ENCODE measurements around the gene MRI1.
A peak's percentile ranks its signal among the peaks of the same experiment; 100 is the strongest.
"Not testable (repeated sequence)": the region's sequence is repeated elsewhere in the genome, so short reads cannot be mapped to it uniquely, and the experiment has no call there.

Gene MRI1

DNA sequence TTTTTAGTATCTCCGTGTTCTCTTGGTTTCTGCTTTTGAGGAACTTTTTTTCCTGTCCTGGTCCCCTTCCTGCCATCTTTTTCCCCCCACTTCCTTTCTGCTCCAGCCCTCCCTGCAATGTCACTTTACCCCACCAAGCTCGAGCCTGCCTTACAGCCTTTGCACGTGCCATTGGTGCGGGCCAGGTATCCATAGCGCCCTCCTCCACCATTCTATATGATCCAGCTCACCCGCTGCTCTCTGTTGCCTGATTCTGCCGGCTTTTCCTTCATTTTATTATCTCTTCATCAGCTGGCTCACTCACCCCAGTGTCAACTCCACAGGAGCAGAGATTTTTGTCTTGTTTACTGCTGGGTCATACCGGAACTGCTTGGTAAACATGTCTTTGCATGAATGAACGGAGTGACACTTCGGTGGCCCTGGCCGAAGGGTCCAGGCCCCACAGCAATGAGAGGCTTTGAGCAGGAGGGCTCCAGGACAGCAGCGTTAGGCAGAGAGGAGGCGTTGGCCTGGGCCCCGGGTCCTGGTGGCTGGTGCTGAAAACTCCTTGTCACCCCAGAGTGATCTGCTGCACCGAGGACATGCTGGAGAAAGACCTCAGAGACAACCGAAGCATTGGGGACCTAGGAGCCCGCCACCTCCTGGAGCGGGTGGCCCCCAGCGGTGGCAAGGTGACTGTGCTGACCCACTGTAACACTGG, 1.2 kb downstream of the MRI1 start:
- peak overlapping the region; percentile 80 to 84 for H3K4me3 Mint-ChIP-seq
- no peaks in the 10 kb centered on the region for H3K27me3 Mint-ChIP-seq

DNA sequence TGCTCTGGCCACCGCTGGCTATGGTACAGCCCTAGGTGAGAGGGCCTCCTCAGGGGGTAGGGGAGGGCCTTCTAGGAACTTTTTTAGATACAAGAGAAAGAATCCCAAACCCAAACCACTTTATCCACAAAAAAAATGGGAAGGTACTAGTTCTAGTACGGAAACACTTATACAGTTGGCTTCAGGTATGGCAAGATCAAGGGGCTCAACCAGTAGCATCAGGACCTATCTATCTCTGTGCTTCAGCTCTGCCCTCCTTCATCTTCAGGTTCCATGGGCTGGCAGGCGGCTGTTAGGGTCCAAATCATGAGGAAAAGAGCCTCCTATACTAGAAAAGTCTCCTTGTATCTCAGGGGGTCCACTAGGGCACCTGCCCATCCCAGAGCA, 1.8 kb downstream of the MRI1 start:
- H3K27me3 Mint-ChIP-seq, result no peaks in the 10 kb centered on the region
- H3K4me3 Mint-ChIP-seq, result peak overlapping the region; percentile 80 to 84
- DNase-seq (no peak), ATAC-seq (replicated peaks) (no peak)
- H3K9me3 Mint-ChIP-seq, result no peaks in the 10 kb centered on the region
- peaks cover 39% of the 10 kb centered on the region for H3K36me3 Mint-ChIP-seq (ENCODE audit: insufficient read depth)
- H3K27ac Mint-ChIP-seq, result peak overlapping the region; percentile 87 to 93
- peaks cover 10 to 13% of the 10 kb centered on the region in 2 donors for H3K4me1 Mint-ChIP-seq (ENCODE audit: low read depth in 2 of 2)

More for the DNA sequence above, 1.2 kb downstream of the MRI1 start:
- Mint-ChIP-seq H3K9me3 (no peaks in the 10 kb centered on the region), H3K4me1 (ENCODE audit: low read depth in 2 of 2) (peaks cover 10 to 13% of the 10 kb centered on the region in 2 donors), H3K36me3 (ENCODE audit: insufficient read depth) (peaks cover 43% of the 10 kb centered on the region), H3K27ac (peak overlapping the region; percentile 87 to 93)
- ATAC-seq (replicated peaks) (no peak), DNase-seq (no peak)

DNA sequence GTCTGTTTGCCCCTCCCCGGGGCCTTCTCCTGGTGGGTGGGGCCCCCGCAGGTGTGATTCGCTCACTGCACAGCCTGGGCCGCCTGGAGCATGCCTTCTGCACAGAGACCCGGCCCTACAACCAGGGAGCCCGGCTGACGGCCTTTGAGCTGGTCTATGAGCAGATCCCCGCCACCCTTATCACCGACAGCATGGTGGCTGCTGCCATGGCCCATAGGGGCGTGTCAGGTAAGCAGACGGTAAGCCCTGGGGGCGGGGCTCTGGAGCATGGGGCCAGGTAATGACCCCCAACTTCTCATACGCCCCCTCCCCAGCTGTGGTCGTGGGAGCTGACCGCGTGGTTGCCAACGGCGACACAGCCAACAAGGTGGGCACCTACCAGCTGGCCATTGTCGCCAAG, 4.2 kb downstream of the MRI1 start:
- DNase-seq (no peak), ATAC-seq (replicated peaks) (no peak)
- no peak overlapping the region for H3K4me3 Mint-ChIP-seq
- H3K4me1 Mint-ChIP-seq (ENCODE audit: low read depth in 2 of 2), result peaks cover 7 to 13% of the 10 kb centered on the region in 2 donors
- peak overlapping the region in 1 of 2 donors; percentile 23 for H3K27ac Mint-ChIP-seq
- H3K9me3 Mint-ChIP-seq, result no peaks in the 10 kb centered on the region
- H3K27me3 Mint-ChIP-seq, result no peaks in the 10 kb centered on the region
- peaks cover 35% of the 10 kb centered on the region for H3K36me3 Mint-ChIP-seq (ENCODE audit: insufficient read depth)

DNA sequence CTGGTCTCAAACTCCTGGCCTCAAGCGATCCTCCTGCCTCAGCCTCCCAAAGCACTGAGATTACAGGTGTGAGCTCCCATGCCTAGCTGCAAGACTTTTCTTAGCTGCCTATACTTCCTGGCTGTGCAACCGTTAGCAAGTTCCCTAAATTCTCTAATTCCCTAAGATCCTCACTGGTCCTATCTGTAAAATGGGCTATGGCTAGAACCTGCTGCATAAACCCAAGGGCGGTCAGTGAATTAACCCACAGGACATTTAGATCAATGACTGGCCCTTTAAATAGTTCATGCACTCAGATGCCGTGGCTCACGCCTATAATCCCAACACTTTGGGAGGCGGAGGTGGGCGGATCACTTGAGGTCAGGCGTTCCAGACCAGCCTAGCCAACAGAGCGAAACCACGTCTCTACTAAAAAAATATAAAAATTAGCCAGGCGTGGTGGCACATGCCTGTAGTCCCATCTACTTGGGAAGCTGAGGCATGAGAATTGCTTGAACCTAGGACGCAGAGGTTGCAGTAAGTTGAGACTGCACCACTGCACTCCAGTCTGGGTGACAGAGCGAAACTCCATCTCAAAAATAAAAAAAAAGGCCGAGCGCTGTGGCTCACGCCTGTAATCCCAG, 5.8 kb downstream of the MRI1 start:
- Mint-ChIP-seq H3K9me3 (no peaks in the 10 kb centered on the region), H3K27me3 (no peaks in the 10 kb centered on the region), H3K27ac (no peak overlapping the region), H3K4me3 (no peak overlapping the region), H3K4me1 (ENCODE audit: low read depth in 2 of 2) (peaks cover 17 to 20% of the 10 kb centered on the region in 2 donors), H3K36me3 (ENCODE audit: insufficient read depth) (peaks cover 45% of the 10 kb centered on the region)
- DNase-seq, result no peak
- ATAC-seq (replicated peaks), result no peak

DNA sequence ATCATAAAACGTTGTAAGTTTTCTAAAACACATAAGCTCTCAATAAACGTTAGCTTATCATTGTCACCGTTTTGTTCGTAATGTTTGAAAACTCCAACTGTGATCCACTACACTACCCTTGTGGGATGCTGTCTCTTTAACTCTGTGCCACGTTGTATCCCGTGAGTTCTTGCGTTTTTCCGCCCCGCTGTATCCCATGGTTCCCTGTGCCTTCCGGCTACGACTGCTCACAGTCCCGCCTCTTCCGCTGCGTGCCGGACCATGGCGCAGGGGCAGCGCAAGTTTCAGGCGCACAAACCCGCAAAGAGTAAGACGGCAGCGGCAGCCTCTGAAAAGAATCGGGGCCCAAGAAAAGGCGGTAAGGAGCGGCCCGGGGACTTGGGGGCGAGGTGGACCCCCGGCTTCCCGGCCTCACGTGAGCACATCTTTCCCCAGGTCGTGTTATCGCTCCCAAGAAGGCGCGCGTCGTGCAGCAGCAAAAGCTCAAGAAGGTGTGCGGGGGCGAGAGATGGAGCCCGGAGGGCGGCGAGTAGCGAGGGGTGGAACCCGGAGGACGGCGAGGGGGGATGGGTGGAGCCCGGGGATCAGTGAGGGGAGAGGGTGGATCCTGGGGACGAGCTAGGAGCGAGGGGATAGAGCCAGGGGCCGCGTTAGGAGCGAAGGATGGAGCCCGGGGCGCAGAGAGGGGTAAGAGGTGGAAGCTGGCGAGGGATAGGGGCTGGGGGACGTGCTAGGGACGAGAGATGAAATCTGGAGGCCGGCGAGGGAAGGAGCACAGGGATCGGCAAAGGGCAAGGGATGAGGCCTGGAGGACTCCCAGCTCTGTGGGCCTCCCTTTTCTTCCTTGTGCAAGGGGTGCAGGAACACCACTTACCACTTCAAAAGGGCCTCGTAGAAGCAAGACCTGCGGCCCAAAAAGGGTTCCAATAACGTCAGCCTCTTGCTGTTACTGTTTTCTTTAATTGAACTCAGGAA, 10.2 kb downstream of the MRI1 start, which contains the start of gene C19orf53:
Gene C19orf53 (plus strand): TSS at position 240 of the 975 bp plus-strand sequence. CDS start 22 bp downstream, at position 262.
- DNase-seq (peak; percentile 80 to 81 (median 80)), ATAC-seq (replicated peaks) (peak; percentile 99)
- H3K36me3 Mint-ChIP-seq (ENCODE audit: insufficient read depth), result peaks cover 56% of the 10 kb centered on the region
- peak within 1 kb of the TSS; percentile 99 for H3K4me3 Mint-ChIP-seq
- peaks cover 27 to 33% of the 10 kb centered on the region in 2 donors for H3K4me1 Mint-ChIP-seq (ENCODE audit: low read depth in 2 of 2)
- peak within 1 kb of the TSS; percentile 95 to 97 for H3K27ac Mint-ChIP-seq
- no peaks in the 10 kb centered on the region for H3K27me3 Mint-ChIP-seq
- no peaks in the 10 kb centered on the region for H3K9me3 Mint-ChIP-seq

DNA sequence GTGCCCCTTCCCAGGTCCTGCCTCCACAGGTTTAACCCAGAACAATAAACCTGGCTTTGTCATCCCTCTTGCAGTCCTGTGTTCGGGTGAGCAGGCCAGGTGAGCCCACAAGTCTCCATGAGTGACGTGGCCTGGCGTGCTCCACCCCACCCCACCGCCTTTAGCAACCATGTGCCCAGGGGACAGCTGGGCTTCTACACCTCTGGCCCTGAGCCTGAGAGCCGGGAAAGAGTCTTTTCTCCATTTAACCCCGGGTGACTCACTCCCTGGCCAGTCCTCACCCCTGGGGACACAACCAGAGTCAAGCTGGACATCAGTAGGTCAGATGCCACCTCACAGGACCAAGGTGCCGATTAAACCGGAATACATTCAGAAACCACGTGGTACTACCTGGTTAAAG, 14.1 kb downstream of the MRI1 start:
- ATAC-seq (replicated peaks), result no peak
- peaks cover 39% of the 10 kb centered on the region for H3K36me3 Mint-ChIP-seq (ENCODE audit: insufficient read depth)

DNA sequence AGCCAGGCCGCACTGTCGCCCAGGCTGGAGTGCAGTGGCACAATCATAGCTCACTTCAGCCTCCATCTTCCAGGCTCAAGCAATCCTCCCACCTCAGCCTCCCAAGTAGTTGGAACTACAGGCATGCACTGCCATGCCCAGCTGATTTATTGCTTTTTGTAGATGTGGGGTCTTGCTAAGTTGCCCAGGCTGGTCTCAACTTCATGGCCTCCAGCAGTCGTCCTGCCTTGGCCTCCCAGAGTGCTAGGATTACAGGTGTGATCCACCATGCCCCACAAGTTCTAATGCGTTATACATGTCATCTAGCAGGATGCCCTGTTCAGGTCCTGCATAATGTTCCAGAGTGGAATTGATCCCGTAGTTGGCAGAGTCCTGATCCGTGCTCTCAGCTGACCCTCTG, 14.5 kb downstream of the MRI1 start:
- no peaks in the 10 kb centered on the region for H3K9me3 Mint-ChIP-seq
- no peaks in the 10 kb centered on the region for H3K27me3 Mint-ChIP-seq
- peaks cover 27 to 33% of the 10 kb centered on the region in 2 donors for H3K4me1 Mint-ChIP-seq (ENCODE audit: low read depth in 2 of 2)
- no peak overlapping the region for H3K27ac Mint-ChIP-seq
- H3K4me3 Mint-ChIP-seq, result no peak overlapping the region
- DNase-seq, result no peak
- H3K36me3 Mint-ChIP-seq (ENCODE audit: insufficient read depth), result peaks cover 39% of the 10 kb centered on the region
- no peak for ATAC-seq (replicated peaks)

More for the DNA sequence above, 14.1 kb downstream of the MRI1 start:
- Mint-ChIP-seq H3K27ac (no peak overlapping the region), H3K4me3 (no peak overlapping the region), H3K9me3 (no peaks in the 10 kb centered on the region), H3K4me1 (ENCODE audit: low read depth in 2 of 2) (peaks cover 27 to 33% of the 10 kb centered on the region in 2 donors), H3K27me3 (no peaks in the 10 kb centered on the region)
- DNase-seq, result no peak

DNA sequence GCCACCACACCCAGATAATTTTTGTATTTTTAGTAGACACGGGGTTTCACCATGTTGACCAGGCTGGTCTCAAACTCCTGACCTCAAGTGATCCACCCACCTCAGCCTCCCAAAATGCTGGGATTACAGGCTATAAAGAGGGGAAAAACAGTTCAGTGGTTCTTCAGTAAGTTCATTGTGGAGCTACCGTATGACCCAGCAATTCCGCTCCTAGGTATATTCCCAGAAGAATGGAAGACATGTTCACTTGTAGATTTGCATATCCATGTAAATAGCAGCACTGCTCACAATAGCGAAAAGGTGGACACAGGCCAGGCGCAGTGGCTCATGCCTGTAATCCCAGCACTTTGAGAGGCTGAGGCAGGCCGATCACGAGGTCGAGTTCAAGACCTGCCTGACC, 15.5 kb downstream of the MRI1 start:
- not testable (repeated sequence) for H3K9me3 Mint-ChIP-seq; ATAC-seq (replicated peaks); H3K4me3 Mint-ChIP-seq; H3K27ac Mint-ChIP-seq; H3K27me3 Mint-ChIP-seq; DNase-seq
- Mint-ChIP-seq H3K36me3 (ENCODE audit: insufficient read depth) (peaks cover 31% of the 10 kb centered on the region), H3K4me1 (ENCODE audit: low read depth in 2 of 2) (peaks cover 22 to 28% of the 10 kb centered on the region in 2 donors)

DNA sequence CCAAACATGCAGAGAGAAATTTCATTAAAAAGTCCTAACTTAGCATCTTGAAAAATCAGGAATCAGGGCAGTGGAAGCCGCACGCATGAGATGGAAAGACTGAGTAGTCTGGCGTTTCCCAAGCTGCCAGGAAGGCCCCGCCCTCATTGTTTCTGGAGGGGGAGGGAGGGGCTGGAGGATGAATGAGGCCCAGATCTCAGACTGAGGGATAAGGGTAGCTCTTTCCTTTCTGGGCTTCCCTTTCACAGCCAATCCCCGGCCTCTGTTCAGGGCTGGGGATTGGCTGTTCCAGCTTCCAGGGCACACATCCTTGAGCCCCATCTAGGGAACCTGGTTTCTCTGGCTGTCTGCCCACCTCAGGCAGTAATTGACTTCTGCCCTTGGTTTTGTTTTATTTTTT, 17.2 kb downstream of the MRI1 start:
- H3K9me3 Mint-ChIP-seq, result no peaks in the 10 kb centered on the region
- H3K27ac Mint-ChIP-seq, result no peak overlapping the region
- DNase-seq, result no peak
- no peak for ATAC-seq (replicated peaks)
- no peaks in the 10 kb centered on the region for H3K27me3 Mint-ChIP-seq
- H3K4me1 Mint-ChIP-seq (ENCODE audit: low read depth in 2 of 2), result peaks cover 12 to 16% of the 10 kb centered on the region in 2 donors
- H3K4me3 Mint-ChIP-seq, result no peak overlapping the region
- peaks cover 25% of the 10 kb centered on the region for H3K36me3 Mint-ChIP-seq (ENCODE audit: insufficient read depth)

DNA sequence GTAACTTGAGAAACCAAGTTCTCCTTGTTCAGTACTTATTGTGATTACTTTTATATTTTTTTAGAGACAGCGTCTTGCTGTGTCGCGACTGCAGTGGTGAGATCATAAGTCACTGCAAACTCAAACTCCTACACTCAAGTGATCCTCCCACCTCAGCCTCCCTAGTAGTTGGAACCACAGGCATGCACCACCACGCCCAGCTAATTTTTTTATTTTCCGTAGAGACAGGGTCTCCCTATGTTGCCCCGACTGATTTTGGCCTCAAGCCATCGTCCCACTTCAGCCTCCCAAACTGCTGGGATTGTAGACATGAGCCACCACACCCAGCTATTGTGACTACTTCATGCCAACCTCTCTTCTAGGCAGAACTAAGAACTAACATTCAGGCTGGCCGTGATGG, 18.2 kb downstream of the MRI1 start:
- peaks cover 25% of the 10 kb centered on the region for H3K36me3 Mint-ChIP-seq (ENCODE audit: insufficient read depth)
- H3K27me3 Mint-ChIP-seq, result no peaks in the 10 kb centered on the region
- no peak for DNase-seq
- ATAC-seq (replicated peaks), result no peak
- H3K4me3 Mint-ChIP-seq, result no peak overlapping the region
- peaks cover 9 to 16% of the 10 kb centered on the region in 2 donors for H3K4me1 Mint-ChIP-seq (ENCODE audit: low read depth in 2 of 2)
- no peak overlapping the region for H3K27ac Mint-ChIP-seq
- H3K9me3 Mint-ChIP-seq, result no peaks in the 10 kb centered on the region

DNA sequence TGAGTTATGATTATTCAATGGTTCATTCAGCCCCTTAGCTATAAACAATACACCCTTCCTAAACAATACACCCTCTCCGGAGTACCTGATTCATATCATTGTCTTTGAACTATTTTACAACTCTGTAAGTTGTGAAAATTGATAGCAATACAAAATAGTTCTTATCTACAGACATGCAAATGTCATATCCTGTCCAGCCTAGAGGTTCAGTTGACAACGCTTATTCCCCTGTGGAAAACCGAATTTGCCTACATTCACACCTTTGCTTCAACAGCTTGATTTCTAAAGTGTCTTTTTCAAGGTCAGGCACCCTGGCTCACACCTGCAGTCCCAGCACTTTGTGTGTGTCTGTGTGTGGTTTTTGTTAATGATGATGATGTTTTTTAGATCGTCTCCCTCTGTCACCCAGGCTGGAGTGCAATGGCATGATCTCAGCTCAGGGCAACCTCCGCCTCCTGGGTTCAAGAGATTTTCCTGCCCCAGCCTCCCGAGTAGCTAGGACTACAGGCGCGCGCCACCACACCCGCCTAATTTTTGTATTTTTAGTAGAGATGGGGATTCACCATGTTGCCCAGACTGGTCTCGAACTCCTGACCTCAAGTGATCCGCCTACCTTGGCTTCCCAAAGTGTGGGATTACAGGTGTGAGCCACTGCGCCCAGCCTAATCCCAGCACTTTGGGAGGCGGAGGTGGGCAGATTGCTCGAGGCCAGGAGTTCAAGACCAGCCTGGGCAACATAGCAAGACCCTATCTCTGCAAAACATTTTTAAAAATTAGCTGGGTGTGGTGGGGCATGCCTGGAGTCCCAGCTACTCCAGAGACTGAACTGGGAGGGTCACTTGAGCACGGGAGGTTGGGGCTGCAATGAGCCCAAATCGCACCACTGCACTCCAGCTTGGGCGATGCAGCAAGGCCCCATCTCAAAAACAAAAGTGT, 19.5 kb downstream of the MRI1 start:
- Mint-ChIP-seq H3K27me3 (no peaks in the 10 kb centered on the region), H3K4me3 (no peak overlapping the region)
- DNase-seq, result no peak

DNA sequence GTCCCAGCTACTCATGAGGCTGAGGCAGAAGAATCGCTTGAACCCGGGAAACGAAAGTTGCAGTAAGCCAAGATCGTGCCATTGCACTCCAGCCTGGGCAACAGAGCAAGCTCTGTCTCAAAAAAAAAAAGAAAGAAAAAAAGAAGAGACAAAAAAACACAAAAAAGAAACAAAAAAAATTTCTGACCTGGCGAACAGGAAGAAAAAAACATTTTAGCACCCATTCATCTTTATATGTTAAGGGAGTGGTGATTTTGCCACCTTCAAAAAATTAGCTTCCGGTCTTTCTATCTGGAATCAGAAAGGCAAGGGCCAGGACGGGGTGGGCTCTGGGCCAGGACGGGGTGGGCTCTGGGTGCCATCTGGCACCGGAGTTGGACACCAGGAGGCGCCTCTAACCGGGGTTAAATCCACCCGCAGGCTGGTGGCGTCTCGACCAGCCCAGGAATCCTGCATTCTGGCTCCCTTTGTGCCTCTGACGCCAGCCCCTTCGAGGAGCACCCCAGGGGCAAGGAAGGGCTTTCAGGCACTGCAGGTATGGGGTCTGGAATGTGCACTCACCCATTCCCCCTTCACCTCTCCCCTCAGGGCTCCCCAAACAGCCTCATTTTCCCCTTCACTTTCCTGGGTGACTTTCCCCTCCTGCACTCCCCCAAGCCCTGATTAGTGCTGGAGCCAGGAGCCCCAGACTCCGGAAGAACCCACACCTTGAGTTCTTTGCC, 20.6 kb downstream of the MRI1 start:
- H3K36me3 Mint-ChIP-seq (ENCODE audit: insufficient read depth), result peaks cover 18% of the 10 kb centered on the region
- peak; percentile 58 for ATAC-seq (replicated peaks)
- H3K27ac Mint-ChIP-seq, result peak overlapping the region; percentile 36 to 75
- peaks cover 18 to 24% of the 10 kb centered on the region in 2 donors for H3K4me1 Mint-ChIP-seq (ENCODE audit: low read depth in 2 of 2)
- H3K9me3 Mint-ChIP-seq, result no peaks in the 10 kb centered on the region
- peak; percentile 62 to 63 (median 63) for DNase-seq
- H3K4me3 Mint-ChIP-seq, result peak overlapping the region; percentile 36 to 54
- no peaks in the 10 kb centered on the region for H3K27me3 Mint-ChIP-seq

More for the DNA sequence above, 19.5 kb downstream of the MRI1 start:
- Mint-ChIP-seq H3K9me3 (no peaks in the 10 kb centered on the region), H3K27ac (no peak overlapping the region), H3K36me3 (ENCODE audit: insufficient read depth) (peaks cover 21% of the 10 kb centered on the region), H3K4me1 (ENCODE audit: low read depth in 2 of 2) (peaks cover 14 to 18% of the 10 kb centered on the region in 2 donors)
- ATAC-seq (replicated peaks), result no peak

Data from effector memory CD8-positive, alpha-beta T cell (primary cell).